Testis (tissue), 2 donors: ENCODE measurements around the gene AGTR1.

Source experiments
- CTCF ChIP-seq, 3 experiments: fragments of 450-650 bp in 2 of 3; fragments of 200-600 bp in 1 of 3; sonication (generic) in 1 of 3; IDR thresholded peaks; one replicate each; pipeline ENCODE4 v1.5.1; 2016 to 2019; ENCODE audit warnings: antibody characterized with exemption in 3 of 3, mild to moderate bottlenecking in 2 of 3, moderate library complexity in 1 of 3
- POLR2A ChIP-seq: fragments of 450-650 bp; IDR thresholded peaks from one replicate; pipeline ENCODE4 v1.6.1; 2017; ENCODE audit warnings: antibody characterized with exemption, mild to moderate bottlenecking, moderate library complexity

DNA sequence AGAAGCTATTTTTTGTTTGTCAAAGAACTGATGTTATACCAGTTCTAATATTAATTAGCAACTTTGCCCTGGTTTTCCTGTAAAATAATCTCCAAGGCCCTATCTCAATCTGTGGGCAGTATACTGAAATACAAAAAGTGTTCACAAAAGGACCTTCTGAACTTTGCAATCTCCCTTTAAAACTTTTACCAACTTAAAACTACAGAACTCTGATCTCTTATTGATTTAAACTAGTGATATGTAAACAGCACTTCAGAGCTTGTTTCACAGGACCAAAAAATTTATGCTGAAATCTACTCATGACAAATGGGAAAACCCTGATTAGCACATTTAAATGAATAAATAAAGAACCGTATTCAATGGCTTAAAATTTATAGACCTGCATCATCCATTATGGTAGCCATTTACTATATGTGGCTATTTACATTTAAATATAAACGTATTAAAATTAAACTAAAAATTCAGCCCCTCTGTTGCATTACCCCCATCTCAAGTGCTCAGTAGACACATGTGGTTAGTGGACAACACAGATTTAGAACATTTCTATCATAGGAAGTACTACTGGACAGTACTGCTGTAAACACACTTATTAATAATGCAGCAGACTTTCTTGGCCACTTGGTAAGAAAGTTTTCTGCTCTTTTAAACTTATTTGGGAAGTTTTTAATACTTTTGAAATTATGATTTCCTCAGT lies 12.0 kb downstream of the AGTR1 start:
- TF ChIP-seq CTCF (IDR thresholded peaks at IDR 0.05): no peak
- no peak for TF ChIP-seq POLR2A
